Measurements from ENCODE around the gene DGKG. TPM values are rescaled to one million over a fixed set of nuclear protein-coding genes. Genes with fewer than 3 reads are reported as not detected.

DGKG gene
- polyA plus RNA-seq, 1 donor, result 0.43 TPM

- DNase-seq, result no peak
Observed at GRCh38 chr3:186319945-186320344, 42.1 kb downstream of the DGKG start.

GRCh38 chr3:186318135-186318534, 43.9 kb downstream of the DGKG start:
- DNase-seq, result no peak

GRCh38 chr3:186317478-186317877, 44.6 kb downstream of the DGKG start:
- DNase-seq, result no peak

- no peak for DNase-seq
Observed at GRCh38 chr3:186316666-186317260, 45.3 kb downstream of the DGKG start.

GRCh38 chr3:186315581-186316354, 46.3 kb downstream of the DGKG start:
- no peak for DNase-seq

- DNase-seq, result no peak
Observed at GRCh38 chr3:186314896-186315295, 47.1 kb downstream of the DGKG start.

GRCh38 chr3:186311441-186311840, 50.6 kb downstream of the DGKG start:
- no peak for DNase-seq

GRCh38 chr3:186308549-186308948, 53.5 kb downstream of the DGKG start:
- DNase-seq, result no peak

GRCh38 chr3:186307594-186308221, 54.3 kb downstream of the DGKG start:
- DNase-seq, result peak; percentile 75

GRCh38 chr3:186305286-186305685, 56.7 kb downstream of the DGKG start:
- no peak for DNase-seq

- DNase-seq, result no peak
Observed at GRCh38 chr3:186303965-186304364, 58.1 kb downstream of the DGKG start.

GRCh38 chr3:186299327-186299726, 62.7 kb downstream of the DGKG start:
- no peak for DNase-seq

GRCh38 chr3:186298876-186299275, 63.2 kb downstream of the DGKG start:
- no peak for DNase-seq

GRCh38 chr3:186290796-186291195, 71.2 kb downstream of the DGKG start:
- no peak for DNase-seq

- no peak for DNase-seq
Observed at GRCh38 chr3:186287711-186288110, 74.3 kb downstream of the DGKG start.

- no peak for DNase-seq
Observed at GRCh38 chr3:186286114-186286513, 75.9 kb downstream of the DGKG start.

- no peak for DNase-seq
Observed at GRCh38 chr3:186284661-186285060, 77.4 kb downstream of the DGKG start.

- no peak for DNase-seq
Observed at GRCh38 chr3:186284349-186284652, 77.7 kb downstream of the DGKG start.

- no peak for DNase-seq
Observed at GRCh38 chr3:186283651-186284348, 78.2 kb downstream of the DGKG start.

- no peak for DNase-seq
Observed at GRCh38 chr3:186283096-186283495, 78.9 kb downstream of the DGKG start.

GRCh38 chr3:186281176-186281575, 80.9 kb downstream of the DGKG start:
- DNase-seq, result no peak

- DNase-seq, result no peak
Observed at GRCh38 chr3:186280737-186281136, 81.3 kb downstream of the DGKG start.
